HuH-7 (cell line): ENCODE results near the gene SLC4A8.
"Not testable (repeated sequence)": the region's sequence is repeated elsewhere in the genome, so short reads cannot be mapped to it uniquely, and the experiment has no call there.

Experiments used
- DNase-seq: peaks from one replicate; pipeline ENCODE4 v3.0.0; 2011; ENCODE audit warnings: low spot score

Gene SLC4A8

DNA sequence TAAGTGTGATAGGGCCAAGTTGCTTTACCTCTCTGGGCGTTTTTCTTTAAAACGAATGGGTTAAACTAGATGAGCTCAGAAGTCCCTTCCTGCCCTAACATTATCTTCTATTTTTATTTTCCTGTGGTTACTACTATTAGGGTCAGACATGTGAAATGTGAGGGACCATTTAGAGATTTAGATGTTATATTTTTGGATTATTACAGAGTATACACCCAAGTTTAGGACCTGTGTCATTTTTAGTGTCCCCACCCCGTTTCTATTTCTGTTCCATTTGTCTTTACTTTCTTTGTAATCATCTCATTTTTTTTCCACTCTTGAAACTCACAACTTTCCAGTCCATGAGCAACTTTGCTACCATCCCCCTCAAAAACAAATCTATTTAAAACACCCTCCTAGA lies 56.3 kb downstream of the SLC4A8 start:
- no peak for DNase-seq

DNA sequence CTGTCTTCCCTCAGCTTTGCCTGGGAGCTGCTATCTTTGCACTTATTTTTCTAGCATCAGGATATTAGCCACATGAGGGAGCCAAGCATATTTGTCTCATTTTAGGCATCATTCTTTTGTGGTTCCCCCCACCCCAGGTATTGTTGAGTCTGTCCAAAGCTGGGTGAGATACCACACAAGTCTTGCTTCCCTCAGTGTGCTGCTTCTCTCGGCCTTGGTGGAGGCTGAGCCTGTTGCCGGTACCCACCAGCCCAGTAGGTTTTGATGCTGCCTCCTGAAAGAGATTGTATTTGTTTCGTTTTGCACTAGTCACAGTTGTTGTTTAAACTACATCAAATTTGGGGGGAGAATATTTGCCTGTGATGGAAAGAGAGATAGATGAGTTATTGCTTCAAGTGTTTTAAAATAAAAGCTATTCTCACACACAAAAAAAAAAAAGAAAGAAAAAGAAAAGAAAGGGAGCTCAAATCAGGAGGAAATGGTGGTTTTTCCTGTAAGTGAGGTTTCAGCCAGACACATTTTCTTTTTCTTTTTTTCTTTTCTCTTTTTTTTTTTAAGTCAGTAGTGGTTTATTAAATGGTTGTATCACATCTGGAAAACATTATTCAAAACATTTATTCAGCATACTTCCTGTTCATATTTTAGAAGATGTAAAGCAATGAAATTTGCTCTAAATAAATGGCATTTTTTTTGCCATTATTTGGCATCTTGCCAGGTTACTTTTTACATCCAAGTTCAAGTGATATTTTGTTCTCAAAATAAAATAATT lies 58.5 kb downstream of the SLC4A8 start:
- no peak for DNase-seq

DNA sequence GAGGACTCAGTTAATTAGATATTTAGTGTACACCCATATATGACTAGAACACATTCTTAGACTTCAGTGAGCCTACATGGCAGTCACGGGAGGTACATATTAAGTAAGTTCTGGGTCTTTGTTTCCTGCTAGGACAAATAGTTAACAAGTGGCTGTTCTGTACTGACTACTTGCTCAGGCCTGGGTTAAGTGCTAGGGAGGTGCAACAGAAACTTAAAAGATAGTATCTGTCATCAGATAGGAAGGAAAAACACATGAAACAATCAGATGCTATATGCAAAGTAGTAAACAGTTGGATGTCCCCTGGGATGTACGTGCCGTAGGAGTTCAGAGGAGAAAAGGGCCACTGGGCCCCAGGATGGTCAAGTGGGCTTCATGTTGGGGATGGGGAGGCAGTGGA lies 59.5 kb downstream of the SLC4A8 start:
- DNase-seq = no peak

DNA sequence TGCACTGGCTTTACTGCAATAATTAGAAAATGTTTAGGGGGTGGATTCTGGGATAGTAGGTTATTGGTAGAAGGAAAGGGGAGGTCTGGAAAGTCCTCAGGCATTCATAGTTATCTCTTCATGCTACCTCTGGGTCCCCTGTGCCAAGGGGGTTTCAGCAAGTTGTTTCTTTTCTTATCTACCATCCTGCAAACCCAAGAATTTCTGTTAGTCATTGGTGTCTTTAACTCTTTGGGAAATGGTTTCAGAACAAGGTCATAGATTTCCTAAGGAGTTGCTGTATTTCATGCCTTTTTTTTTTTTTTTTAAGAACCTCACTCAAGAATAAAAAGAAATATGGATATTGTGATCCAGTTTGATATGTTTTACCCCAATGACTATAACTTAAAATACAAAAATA lies 63.6 kb downstream of the SLC4A8 start:
- DNase-seq = no peak

DNA sequence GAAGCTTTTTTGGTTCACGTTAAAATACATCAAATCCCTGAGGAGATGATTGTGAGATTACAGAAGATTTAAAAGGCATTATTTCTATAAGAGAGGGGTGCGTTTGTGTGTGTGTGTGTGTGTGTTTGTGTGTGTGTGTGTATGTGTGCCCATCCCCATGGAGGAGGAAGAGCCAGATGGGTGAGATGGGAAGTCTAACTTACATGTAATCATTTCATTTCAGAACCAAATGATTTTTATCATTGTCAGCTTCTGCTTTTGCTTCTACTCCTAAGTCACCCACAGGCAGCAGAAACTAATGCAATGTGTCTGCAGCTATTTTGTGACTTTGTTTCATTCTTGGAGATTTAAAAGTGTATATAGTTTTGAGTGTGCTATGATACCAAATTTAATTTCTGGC lies 68.7 kb downstream of the SLC4A8 start:
- no peak for DNase-seq

DNA sequence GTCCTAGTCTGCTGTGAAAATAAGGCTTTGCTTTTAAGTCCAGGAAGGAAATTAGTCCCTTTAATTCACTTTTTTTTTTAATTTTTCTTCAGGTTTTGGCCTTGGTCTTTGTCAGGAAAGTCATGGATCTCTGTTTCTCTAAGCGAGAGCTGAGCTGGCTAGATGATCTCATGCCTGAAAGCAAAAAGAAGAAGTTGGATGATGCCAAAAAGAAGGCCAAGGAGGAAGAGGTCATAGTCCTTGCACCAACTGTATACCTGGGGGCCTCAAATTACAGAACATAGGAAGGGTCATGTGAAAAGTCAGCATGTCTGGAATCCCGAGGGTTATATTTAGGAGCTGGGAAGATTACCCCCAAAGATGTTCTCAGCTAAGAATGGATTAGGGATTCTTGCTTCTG lies 72.3 kb downstream of the SLC4A8 start:
- no peak for DNase-seq

DNA sequence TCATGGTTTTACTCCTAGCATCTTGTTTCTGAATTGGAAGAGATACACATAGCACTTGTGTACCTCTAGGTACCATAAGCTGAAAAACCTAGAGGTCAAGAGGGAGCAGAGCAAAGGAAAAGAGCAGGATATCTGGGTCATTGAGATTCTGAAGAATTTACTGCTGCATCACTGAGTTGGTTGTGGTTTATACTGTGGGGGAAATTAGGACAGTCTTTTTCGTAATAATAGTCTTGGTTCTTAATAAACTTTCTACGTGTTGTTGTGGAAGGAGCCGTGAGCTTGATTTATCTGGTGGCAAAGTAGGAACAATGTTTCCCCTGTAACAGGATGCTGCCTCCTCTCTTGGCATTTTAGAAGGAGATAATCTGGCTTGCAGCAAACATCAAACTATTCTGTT lies 80.2 kb downstream of the SLC4A8 start:
- no peak for DNase-seq

DNA sequence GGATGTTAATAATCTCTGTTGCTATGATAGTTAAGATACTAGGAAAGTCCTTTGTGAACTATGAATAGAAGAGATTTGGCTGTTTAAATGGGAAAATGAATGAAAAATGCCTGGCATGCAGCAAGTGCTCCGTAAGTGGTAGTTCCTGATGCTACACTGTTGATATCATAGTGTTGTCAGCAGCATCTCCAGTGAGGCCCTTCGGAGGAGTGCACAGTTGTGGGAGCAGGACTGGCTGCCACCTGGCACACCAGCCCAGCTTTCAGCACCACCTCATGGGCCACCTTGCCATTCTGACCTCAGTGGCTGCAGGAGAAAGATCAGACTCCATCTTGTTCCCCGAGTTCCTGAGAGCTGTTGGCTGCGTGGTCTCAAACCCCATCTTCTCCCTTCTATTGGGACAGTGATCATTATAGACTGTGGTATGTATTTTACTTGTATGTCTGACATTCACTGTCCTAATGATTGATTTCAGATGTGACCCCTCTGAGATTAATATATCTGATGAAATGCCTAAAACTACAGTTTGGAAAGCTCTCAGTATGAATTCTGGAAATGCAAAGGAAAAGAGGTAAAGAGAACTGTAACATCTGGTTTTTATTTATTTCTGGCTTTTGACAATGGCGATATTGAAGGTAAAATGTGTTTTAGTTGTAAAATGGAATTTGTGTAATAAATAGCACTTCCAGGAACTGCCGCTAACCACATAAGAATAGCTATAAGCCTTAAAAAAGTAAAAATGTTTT lies 80.9 kb downstream of the SLC4A8 start:
- no peak for DNase-seq

DNA sequence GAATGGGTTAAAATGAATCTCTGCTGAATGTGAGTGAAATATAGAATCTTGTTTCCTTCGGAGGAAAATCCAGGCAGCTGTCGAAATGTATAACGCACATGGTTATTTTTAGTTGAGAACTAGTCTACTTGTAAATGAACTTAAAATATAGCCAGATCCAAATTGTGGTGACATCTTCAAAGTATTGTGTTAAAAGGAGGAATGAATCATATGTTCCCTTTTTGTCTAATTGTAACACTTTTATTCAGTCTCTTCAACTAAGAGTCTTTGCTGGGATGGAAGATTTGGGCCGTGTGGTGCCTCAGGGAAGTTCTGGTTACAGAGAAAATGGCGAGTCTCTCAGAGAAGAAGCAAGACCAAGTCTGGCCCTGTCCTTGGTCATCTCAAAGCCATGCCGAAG lies 82.5 kb downstream of the SLC4A8 start:
- no peak for DNase-seq

DNA sequence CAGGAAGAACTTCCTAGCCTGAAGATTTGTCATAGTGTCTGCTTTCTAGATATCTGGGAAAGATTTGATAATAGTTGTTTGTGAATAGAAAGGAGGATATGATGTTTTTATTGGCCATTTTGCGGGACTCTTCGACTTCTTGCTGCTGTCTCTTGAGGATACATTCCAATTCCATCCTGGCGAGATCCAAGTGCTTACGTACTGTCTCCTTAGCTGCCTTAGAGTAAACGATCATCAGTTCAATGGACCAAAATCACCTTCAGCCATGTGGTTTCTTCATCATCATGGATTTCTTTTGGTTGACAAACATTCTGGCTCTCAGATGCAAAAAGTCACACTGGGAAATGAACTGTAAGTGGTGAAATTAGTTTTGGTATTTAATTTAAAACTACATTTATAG lies 83.7 kb downstream of the SLC4A8 start:
- no peak for DNase-seq

DNA sequence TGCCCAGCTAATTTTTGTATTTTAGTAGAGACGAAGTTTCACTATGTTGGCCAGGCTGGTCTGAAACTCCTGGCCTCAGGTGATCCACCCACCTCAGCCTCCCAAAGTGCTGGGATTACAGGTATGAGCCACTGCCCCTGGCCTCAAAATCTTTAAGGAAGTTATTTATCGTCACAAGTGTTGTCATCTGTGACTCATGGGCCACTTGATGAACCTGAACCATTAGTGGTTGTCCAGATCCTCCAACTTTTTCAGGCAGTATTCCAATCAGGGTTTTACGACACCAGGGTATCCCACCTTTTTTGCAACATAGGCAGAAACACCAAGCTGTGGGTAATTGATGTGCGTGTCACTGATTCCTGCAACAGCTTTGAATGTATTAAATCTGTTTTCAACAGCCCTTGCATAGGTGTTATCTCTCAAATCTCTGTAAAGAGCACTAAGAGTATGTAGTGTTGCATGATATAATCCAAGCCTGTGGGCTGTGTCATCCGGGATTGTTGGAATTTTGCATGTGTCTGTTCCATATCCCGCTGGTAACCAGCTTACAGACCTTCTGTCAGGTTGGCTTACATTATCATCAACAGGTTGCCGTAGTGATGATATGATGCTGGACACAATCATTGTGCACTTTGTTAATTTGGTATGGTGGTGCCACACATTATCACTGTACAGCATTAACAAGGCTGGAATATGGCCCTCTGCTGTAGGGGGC lies 87.1 kb downstream of the SLC4A8 start:
- DNase-seq = no peak

DNA sequence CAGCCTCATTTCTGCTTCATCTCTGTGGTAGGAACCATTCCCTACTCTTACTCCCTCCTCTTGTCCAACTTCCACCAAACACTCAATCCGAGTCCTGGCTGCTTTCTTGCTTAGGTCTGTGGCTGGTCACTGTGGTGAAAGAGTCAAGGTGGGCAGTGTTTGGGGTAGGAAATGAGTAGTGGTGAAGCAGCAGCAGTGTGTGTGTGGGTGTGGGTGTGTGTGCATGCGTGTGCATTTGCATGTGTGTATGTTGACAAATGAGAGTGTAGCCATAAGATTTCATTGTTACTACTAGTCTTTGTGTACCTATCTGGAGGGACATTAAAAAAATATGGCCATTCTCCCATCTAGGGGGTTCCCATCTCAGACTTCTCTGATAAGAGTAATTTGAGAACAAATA lies 87.8 kb downstream of the SLC4A8 start:
- no peak for DNase-seq

DNA sequence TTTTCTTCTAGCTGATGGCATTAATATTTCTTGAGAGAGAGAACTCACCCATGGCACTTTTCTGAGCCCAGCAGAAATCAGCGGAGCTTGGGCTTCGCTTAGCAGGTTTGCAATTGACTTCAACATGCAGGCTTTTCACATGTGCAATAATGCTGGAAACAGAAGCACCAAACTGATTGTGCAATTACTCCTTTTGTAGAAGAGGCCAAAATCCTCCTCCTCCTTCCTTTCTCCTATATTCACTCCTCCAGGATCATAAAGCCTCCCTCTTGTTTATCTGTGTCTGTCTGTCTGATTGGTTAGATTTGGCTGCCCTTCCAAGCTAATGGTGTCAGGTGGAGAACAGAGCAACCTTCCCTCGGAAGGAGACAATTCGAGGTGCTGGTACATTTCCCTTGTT lies 90.4 kb downstream of the SLC4A8 start:
- not testable (repeated sequence) for DNase-seq

DNA sequence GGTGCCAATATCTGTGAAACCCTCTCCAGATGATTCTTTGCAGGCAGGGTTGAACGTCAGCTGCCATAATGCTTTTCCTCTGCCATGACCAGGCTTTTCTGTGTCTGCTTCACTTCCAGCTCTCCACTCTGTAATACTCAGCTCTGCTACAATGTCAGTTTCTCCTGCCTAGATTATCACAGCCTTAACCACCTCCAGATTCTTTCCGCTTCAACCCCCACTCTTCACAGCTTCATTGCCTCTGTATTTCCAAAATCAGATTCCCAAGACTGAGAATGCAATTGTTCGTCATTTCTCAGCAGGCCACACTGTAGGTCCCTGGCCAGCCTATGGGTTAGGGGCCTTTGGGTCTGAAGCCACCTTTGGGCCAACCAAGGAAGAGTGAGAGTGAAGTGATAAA lies 92.7 kb downstream of the SLC4A8 start:
- no peak for DNase-seq

DNA sequence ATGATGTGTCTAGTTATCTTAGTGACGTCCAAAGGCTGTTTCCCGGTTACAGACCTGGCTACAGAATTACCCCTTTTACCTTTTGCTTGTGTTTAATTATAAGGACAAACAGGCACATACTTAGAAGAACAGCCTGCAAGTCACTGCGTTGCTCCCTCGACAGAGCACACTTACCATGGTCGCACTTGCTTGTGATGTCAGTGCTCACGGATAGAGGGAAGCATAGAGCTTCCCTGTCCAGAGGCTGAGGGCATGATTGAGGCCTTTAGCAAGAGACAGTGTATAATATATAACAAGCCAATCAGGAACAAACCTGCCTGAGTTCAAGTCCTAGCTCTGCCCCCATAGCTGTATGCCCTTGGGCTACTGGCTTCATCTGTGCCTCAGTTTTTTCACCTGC lies 93.2 kb downstream of the SLC4A8 start:
- peak; percentile 55 for DNase-seq

DNA sequence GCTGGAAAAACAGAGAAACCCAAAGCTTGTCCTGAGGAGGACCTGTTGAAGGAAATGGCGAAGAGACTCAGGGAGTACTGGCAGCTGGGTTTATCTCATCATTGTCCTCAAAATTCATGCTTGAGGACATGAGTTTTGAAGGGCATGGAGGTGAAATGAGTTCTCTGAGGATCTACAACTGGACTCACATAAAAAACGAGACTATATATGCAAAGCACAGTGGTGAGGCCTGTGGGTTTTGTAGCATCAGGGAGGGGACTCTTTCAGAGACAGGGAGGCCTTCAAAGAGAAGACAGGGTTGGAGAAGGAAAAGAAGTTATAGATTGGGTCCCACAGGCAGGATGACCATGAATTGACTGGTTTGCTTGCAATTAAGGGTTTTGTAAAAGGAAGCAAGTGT lies 95.1 kb downstream of the SLC4A8 start:
- no peak for DNase-seq

DNA sequence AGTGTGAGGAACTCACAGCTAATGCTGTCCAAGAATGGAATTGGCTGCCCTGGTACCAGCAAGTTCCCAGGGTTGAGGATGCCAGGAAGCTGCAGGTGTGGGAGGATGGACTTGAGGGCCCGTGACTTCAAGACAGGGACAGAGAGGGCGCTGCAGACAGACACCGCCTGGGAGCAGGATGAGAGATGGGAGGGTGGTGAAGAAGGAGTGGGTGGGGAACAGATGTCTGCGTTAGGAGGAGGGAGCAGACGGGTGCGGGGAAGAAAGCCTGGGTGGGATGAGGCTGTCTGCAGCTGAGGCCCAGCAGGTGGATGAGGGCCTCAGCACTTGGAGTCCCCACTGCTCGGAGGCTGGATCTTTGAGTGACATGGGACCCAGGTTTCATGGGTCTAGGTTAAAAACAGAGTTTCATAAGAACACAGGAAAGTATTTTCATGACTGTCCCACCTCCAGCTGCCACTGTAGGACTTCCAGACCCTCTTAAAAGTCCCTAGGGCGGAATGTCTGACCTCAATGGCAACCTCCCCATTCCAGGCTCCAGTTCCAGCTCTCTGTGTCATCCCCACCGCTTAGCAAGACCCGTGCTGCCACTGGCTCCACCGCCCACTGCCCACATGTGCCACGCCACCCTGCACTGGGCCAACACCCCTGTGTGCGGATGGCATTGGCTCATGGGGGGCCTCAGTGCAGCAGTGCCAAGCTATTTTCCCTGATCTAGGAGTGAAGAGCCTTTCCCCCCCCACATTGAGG lies 96.1 kb downstream of the SLC4A8 start:
- DNase-seq = no peak

DNA sequence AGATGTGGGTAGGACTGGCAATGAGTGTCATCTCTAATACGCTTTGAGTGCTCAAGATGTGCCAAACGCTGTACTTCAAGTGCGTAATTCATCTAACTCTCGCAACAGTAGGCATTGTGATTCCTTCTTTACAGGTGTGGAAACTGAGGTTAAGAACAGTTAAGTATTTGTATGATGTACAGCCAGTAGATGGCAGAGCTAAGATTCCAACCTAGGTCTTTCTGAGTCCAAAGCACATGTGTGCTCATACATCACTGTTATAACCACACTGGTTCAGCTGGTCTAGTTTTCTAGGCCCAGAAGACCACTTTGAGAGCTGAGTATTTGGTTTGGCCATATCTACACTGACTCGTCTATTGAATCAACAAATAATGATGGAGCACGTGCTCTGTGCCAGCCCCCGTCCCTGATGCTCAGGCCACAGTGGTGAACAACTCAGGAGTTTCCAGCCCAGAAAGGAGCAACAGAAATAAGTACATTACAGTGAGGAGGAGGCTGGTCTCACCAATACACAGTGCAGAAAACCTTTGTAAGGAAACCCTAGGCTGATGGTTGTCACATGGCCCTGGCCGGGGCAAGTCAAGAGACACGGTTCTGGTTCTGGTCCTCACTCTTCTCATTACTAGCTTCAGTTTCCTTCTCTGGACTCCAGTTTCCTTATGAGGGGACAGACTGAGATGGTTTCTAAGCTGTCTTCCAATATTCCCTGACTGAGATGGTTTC lies 97.1 kb downstream of the SLC4A8 start:
- no peak for DNase-seq

DNA sequence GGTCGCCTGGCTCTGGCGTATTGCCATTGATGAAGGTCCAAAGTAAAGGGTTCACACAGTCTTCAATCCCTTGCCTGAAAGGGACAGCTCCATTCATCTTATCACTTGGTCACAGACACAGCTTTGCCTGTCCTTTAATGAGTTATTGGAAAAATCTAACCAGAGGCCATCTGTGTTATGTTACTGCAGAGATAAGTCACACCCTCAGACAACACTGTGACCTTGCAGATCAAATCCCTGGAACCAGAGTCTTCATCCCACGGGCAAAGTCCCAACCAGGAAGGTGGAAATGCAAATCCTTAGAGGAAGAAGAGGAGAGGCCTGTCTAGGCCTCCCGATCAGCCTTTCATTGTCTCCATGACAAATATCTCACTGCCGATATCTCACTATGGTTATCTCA lies 98.1 kb downstream of the SLC4A8 start:
- no peak for DNase-seq

DNA sequence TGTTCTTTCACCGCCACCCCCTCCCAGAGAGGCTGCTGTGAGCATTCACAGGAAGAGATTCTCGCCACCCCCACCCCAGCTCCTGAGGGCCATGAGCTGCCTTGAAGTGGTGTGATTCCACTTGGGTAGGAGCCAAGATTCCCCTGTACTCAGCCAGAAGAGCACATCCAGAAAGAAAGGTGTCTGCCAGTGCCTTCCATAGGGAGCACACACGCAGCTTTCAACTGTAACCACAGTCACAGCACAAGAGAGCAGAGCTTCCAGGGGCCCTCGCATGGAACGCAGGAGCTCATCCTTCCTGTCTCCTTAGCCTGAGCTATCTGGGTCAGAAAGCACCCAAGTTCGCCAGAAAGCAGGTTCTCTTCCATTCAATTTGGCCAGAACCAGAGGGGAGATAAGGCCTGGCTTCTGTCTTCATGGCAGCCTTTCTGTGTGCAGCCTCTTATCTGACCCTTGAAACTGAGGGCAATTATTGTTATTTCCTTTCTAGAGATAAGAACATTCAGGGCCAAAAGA lies 99.8 kb downstream of the SLC4A8 start:
- no peak for DNase-seq

DNA sequence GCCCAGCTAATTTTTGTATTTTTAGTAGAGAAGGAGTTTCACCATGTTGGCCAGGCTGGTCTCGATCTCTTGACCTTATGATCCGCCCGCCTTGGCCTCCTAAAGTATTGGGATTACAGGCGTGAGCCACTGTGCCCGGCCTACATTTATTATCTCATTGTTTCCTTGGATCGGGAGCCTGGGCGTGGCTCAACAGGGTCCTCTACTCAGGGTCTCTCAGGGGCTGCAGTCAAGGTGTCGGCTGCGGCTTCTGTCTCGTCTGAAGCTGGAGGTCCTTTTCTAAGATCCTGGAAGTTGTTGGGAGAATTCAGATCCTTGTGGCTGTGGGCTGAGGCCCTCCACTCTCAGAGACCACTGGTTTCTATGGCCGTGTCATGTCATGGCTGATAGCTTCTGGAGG lies 100.9 kb downstream of the SLC4A8 start:
- DNase-seq = no peak

DNA sequence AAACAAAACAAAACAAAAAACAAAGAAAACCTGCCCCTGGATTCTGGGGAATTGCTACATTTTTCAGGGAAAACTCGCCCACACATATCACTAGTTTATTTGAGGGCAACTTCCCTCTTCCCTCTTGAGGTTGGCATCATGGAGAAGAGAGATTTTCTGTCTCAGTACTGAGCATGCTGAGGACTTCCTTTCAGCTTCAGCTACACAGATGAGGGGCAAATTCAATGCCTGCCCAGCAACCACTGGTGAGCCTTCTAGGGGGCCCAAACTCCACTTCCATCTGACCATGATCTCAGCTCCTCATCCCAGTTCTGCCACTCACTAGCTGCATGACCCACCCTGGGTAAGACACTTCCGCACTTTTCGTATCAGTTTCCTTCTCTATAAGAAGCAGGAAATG lies 103.3 kb downstream of the SLC4A8 start:
- DNase-seq = no peak
